ENCODE data around the gene GRID2.

GRID2 gene

DNA sequence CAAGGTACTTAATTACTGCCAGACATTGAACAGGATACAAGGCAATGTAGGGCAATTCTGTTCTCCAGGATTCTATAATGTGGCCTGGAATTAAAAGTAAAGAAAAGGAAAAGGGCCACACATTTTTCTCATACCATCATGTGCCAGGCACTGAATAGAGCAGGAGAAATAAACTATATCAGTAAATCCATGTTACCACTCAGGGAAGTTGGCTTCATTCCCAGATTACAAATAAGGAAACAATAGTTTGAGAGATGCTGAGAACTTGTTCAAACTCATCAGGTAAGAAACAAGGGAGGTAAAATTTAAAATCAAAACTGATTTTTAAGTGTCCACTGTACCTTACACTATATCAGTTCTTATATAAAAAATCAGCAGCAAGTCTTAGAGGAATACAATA lies 879.8 kb downstream of the GRID2 start:
- no peak for DNase-seq (ENCODE audit: low read depth in 2 of 2, low spot score in 1 of 2)

DNA sequence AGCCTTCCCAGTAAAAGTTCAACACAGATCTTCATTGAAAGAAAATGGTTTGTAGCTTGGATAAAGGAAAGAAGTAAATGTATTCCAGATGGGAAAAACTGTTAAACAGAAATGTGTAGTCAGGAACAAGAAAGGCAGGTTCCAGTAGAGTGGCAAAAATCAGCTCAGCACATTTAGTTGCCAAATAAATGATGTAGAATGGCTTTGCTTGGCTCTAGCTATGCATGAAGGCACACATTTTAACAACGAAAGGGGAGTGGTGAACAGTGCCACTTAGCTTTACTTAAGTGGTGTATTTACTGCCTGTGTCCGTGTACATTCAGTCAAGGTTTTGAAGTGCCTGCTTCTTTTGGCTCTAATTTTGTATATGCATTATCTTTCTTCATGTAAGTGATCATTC lies 880.3 kb downstream of the GRID2 start:
- no peak for DNase-seq (ENCODE audit: low read depth in 2 of 2, low spot score in 1 of 2)

DNA sequence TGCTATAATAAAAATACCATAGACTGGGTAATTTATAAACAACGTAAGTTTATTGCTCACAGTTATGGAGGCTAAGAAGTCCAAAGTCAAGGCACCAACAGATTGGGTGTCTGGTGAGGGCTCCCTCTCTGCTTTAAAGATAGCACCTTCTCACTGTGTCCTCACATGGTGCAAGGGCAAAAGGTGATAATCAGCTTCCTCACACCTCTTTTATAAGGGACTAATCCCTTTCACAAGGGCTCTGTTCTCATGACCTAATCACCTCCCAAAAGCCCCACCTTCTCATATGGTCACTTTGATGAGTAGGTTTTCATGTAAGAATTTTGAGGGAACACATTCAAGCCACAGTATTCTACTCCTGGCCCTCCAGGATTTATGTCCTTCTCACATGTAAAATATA lies 883.1 kb downstream of the GRID2 start:
- no peak for DNase-seq (ENCODE audit: low read depth in 2 of 2, low spot score in 1 of 2)

DNA sequence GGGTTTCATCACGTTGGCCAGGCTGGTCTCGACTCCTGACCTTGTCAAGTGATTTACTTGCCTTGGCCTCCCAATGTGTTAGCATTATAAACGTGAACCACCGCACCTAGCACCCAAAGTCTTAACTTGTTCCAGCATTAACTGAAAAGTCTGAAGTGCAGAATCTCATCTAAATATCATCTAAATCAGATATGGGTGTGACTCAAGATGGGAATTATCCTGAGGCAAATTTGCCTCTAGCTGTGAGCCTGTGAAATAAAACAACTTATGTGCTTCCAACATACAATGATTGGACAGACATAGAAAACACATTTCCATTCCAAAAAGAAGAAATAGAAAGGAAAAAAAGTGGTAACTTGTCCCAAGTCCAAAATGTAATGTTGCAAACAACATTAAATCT lies 883.7 kb downstream of the GRID2 start:
- no peak for DNase-seq (ENCODE audit: low read depth in 2 of 2, low spot score in 1 of 2)

DNA sequence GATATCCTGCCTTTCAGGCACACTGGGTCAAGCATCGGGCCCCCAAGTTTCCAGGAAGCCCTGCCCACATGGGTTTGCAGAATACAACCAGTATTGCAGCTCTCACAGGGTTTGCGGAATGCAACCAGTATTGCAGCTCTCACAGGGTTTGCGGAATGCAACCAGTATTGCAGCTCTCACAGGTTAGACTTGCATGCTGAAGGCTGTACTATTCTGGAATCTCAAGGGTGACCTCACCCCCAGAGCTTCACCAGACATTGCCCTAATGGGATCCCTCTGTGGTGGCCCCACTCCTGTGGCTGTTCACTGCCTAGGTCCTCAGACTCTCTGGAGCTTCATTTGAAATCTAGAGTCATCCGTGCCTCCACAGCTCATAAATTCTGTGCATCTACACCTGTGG lies 884.1 kb downstream of the GRID2 start:
- no peak for DNase-seq (ENCODE audit: low read depth in 2 of 2, low spot score in 1 of 2)

DNA sequence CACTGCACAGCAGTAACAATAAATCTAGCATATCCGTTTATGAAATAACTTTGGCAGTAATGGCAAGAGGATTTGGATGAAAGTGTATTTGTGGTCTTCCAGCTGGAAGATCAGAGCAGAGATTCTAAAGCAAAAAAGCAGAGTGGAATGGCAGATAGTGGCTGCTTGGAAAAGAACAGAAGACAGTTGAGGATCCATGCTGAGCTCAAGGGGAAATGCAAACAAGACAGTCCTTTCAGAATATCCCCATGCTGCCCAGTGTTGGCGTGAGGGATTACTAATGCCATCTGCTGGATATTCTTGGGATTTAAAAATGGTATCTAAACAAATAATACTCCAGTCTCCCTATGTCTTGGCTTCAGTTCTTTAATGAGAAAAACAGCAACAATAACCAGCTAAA lies 895.7 kb downstream of the GRID2 start:
- no peak for DNase-seq (ENCODE audit: low read depth in 2 of 2, low spot score in 1 of 2)

DNA sequence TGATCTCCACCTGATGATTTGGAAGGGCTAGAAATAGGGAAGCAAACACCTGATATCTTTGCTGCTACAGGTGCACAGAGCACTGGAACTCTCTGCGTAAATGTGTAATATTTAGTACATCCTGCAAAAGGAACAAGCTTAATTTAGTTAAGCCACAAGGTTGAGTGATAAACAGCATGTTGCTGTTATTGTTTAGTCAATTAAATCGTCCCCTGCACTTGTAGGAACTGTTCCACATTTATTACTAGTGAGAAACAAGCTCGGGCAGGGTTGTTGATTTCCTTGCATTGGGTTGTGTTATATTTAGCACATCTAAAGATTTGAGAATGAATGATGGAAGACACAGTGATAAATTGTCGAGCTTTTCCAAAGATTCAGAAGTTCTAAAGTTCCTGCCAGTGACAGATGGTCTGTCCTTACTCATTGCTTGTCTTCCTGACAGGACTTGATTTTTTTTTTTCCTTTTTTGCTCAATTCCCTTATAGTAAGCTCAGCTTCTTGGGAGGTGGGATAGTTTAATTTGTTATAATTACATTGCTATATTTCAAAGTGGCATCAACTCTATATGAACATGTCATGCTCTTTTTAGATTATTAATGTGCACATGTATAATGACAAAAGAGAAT lies 897.8 kb downstream of the GRID2 start:
- no peak for DNase-seq (ENCODE audit: low read depth in 2 of 2, low spot score in 1 of 2)

DNA sequence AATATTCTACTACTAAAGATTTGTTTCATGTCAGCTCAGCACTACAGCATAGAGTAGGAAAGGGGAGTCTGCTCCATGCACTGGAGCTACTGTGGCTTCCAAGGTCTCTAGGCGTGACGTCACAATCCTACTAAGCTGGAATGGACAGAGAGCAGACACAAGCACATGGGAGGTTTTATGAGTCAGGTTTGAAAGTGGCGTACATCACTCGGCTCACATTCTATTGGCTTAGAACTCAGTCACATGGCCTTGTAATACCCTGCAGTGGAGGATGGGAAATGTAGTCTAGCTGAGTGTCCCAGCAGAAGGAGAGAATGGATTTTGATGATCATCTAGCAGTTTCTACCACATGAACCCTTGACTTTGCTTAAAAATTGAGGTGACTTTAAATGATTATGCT lies 899.9 kb downstream of the GRID2 start:
- no peak for DNase-seq (ENCODE audit: low read depth in 2 of 2, low spot score in 1 of 2)

DNA sequence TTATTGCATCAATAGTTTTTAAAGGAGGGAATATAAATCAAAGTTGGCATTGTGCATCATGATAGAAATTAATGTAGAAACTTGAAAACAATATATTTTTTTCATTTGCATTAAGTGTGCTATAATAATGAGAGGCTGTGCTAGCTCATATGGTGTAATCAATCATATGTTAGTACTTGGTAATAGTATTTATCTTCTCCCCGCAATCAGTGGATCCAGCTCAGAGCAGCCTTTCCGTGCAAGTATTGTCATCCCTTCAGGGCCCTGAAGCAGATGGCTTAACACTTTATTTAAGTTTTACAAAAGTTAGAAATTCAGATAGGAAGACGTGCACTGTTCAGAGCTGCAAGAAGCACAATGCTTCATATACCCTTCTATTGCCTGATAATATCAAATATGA lies 908.5 kb downstream of the GRID2 start:
- DNase-seq (ENCODE audit: low read depth in 2 of 2, low spot score in 1 of 2), result no peak

DNA sequence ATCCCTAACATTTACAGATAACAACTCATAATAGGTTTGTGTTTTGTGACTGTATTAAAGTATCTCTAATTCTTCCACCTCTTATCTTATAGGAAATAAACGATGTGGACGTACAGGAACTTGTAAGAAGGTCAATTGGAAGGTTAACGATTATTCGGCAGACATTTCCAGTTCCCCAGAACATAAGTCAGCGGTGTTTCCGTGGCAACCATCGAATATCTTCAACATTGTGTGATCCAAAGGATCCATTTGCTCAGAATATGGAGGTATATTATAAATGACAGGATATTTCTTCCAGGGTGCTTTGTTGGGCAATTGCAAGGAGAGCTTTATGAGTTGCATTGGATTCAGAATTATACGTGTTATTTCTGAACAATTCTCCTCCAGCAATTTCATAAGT lies 912.9 kb downstream of the GRID2 start:
- no peak for DNase-seq (ENCODE audit: low read depth in 2 of 2, low spot score in 1 of 2)

DNA sequence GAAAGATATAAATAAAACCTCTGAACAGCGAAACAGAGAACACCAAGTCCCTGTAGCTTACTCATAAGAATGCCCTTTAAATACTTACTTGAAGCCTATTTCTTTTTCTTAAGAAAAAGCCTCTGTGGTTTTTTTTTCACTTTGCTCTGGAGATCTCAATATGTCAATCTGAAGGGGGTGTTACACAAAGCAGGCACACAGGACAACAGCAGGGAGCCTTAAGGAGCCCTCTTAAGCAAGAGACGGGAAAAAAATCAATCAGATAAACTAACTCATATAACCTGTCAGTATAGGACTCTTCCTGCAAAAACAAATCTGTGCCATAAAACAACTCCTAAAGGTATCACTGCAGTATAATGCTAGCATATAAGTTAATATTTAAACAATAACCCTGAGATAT lies 913.7 kb downstream of the GRID2 start:
- no peak for DNase-seq (ENCODE audit: low read depth in 2 of 2, low spot score in 1 of 2)

DNA sequence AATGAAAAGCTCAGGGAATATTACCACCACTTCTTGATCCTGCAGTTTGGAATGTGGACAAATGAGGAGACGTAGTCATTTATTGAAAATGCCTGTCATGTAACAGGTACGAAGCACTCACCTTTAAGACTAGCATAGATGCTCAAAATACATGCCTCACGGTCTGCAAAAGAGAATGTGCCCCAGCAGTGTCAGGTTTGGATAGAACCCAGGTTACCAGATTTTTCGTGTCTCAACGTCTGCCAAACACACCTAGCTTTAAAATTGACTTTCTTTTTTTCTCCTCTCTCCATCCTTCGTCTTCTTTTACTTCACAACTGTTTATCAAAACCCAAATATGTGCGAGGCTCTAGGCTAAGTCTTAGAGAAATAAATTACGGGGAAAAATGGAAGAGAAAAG lies 918.0 kb downstream of the GRID2 start:
- DNase-seq (ENCODE audit: low read depth in 2 of 2, low spot score in 1 of 2), result no peak

DNA sequence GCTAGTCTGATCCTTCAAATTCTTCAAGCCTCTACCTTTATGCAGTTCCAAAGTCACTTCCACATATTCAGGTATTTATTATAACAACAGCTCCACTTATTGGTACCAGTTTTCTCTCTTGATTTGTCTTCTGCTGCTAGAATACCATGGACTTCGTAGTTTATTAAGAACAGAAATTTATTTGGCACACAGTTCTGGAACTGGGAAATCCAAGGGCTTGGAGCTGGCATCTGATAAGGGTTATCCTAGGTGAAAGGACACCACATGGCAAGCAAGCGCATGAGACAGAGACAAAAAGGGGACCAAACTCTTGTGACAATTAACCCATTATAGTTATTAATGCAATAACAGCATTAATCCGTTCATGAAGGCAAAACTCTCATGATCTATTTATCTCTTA lies 924.3 kb downstream of the GRID2 start:
- DNase-seq (ENCODE audit: low read depth in 2 of 2, low spot score in 1 of 2), result no peak

DNA sequence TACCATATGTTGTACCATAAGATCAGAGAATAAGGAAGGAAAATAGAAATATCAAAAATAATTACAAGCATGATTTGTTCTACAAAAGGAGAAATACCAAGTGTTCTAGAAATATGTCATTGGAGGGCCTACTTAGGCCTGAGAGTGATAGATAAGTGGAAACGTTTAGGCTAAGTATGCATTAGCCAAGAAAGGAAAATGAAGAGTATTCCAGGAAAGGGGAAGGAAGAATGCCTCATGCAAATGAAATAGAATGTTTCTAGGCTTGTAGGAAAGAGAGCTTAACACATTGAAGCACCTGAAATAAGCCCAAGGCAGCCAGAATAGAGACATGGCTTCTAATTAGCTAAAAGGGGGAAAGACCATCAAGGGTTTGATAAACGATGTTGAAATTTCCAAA lies 929.1 kb downstream of the GRID2 start:
- DNase-seq (ENCODE audit: low read depth in 2 of 2, low spot score in 1 of 2), result no peak

DNA sequence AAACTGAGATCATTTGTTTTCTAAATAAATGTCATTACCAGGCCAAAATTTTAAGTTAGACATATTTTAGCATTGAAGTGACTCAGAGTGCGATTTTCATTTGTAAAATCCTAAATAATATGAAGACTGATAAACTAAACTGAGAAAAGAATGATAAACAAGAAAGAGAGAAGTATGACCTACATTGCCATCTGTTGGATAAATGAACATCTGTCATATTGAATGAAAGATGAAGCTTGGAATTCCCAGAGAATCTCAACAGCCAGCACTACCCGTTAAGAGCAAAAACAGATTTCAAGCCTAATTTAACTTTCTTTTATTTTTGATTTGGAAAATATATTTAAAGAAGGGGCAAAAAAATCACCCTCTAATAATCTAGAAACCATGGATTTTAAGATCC lies 933.8 kb downstream of the GRID2 start:
- no peak for DNase-seq (ENCODE audit: low read depth in 2 of 2, low spot score in 1 of 2)

DNA sequence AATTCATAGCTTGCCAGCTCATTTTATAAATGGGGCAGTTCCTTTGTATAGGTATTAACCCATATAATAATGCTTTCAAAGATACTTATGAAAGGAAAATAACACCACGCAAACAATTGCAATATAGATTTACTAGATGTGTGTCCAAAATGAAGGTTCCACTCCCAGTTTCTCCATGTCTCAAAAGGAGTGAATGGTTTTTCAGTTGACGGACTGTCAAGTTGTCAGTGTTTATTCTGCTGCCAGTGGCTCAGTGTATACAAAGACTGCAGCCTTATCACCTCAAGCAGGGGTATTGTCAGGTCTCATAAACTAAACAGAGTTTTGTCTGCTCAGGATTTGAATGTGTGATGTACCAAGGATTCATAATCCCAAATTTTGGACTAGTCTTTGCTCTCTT lies 939.5 kb downstream of the GRID2 start:
- DNase-seq (ENCODE audit: low read depth in 2 of 2, low spot score in 1 of 2), result no peak

DNA sequence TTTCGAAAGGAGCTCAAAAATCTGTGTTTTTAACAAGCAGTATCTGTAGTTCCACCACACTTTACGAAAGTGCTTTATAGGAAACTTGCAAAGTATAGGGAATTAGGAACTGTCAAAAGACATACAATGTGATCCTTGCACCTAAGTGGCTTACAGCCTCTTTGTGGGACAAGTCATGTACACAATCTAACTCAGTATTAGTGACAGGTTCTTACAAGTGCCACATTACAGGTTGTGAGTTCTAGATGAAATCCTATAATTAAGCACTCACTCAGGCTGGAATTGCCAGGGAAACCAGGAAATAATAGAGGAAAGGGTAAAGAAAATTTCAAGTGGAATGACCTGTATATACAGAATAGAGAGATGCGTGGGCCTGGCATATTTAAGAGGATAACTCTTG lies 957.4 kb downstream of the GRID2 start:
- no peak for DNase-seq (ENCODE audit: low read depth in 2 of 2, low spot score in 1 of 2)

DNA sequence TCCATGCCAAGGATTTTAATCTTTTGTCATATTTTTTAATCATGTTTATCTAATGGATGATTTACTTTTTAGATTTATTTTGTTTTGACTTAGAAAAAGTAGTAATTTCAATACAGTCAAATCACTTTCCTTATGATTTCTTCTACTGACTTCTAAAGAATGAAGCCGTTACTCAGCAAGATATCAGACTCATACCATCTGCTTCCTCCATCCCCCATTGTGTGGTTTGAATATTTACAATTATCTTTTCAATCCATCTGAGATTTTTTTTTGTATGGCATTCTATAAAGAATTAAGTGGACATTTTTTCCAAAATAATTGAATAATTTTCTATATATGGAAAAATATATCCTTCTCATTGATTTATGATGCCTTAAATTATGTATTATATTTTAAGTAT lies 959.4 kb downstream of the GRID2 start:
- no peak for DNase-seq (ENCODE audit: low read depth in 2 of 2, low spot score in 1 of 2)

DNA sequence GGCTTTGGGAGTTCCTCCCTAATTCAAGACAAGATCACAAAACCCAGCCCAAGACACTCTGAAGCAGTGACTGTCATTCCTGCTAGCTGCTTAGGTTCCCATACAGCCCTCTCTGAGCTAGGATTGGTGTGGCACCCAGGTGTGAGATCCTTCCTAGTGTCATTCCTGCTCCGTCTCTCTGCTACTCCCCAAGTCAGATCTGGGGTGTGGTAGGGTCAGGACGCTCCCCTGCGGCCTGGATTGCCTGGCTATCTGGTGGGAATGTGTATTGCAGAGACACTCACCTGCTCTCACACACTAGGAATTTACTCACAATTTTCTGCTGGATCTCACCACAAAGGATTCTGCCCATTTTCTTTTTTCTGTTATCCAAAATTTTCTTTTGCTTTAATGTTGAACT lies 964.0 kb downstream of the GRID2 start:
- DNase-seq (ENCODE audit: low read depth in 2 of 2, low spot score in 1 of 2), result no peak

DNA sequence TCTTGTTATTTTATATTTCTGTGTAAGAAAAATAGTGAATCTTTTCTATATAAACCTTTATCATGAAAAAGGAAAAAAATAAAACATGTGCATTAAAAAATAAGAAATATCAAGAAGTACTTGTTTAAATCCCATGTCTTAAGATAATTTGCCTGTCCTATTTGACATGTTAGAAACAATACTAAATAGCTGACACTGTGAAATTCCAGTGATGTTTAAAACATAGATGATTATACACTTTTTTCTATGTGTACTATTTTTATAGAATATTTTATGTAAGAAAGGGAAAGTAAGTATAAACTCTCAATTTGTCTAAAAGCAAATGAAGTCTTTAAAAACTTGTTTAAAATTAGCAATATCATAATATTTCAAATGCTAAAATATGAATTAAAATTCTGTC lies 981.6 kb downstream of the GRID2 start:
- DNase-seq (ENCODE audit: low read depth in 2 of 2, low spot score in 1 of 2), result no peak

DNA sequence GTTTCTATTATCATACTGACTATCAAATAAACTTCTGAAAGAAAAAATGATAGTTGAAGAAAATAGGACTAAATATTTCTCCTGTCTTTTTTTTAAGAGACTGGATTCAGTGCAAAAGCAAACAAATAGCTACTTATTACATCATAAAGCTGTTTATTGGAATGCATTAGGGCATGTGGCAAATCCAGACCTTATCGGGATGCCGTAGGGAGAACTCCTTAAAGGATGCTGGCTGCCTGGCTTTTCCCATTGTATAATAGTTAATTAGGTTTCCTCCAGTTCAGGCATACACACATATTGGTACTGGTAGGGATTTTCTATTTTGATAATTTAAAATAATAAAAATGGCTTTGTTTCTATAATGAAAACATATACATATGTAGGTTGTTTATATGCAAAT lies 985.5 kb downstream of the GRID2 start:
- DNase-seq (ENCODE audit: low read depth in 2 of 2, low spot score in 1 of 2), result no peak

DNA sequence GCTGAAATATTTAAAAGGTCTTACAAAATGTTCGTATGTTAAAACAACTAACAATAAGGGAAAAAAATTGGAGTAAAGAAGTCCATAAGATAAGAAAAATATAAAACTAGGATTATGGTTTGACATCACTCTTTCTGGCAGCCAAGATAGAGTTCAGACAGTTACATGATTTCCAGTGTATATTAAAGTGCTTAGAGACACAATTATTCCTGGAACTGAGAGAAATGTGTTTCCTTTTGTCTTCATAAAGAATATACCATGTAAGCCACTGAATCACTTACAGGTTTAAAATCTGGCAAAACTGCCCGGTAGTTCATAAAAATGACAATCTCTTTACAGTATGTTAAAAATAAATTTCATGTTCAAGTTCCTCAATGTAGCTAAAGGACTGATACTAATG lies 986.1 kb downstream of the GRID2 start:
- DNase-seq (ENCODE audit: low read depth in 2 of 2, low spot score in 1 of 2), result no peak

DNA sequence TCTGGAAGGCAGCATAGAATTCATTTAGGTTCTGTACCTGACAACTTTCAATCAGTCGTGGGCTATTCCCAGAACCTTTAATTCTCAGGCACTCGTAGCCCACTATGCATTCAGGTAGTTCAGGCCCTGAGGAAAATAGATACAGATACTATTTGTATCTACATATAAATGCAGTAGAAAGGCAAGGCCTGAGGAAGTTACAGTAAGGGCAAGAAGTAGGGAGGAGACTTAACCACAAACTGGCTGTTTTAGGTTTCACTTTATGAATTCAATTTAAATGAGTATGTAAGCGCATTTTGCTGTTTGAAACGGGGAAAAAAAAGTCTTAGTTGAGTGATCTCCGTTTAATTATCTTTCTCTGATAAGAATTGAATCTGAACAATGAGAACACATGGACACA lies 995.4 kb downstream of the GRID2 start:
- DNase-seq (ENCODE audit: low read depth in 2 of 2, low spot score in 1 of 2), result no peak
